A673 (cell line): ENCODE data around the gene MPP4. TPM values are rescaled to one million over a fixed set of nuclear protein-coding genes. Genes with fewer than 3 reads are reported as not detected.

Source experiments
- BruUV-seq: library from RNA; stranded (reverse); fragments of 400-500 nt; replicated peaks from 2 replicates; lab custom pipeline; 2021; lab: Mats Ljungman, UMichigan
- CTCF ChIA-PET: fragments of 300-600 bp; sonication (Branson Sonifier 250); formaldehyde crosslinking; loops from one replicate; lab custom pipeline; 2022; ENCODE audit warnings: antibody characterized with exemption; lab: Charles Lee
- POLR2A ChIA-PET: fragments of 300-600 bp; sonication (Branson Sonifier 250); formaldehyde crosslinking; loops from one replicate; lab custom pipeline; 2022; ENCODE audit warnings: antibody characterized with exemption; ENCODE audit not compliant: low non-redundant PET; lab: Charles Lee
- DNase-seq: peaks from one replicate; pipeline ENCODE4 v3.0.0-alpha.2; 2015; ENCODE audit warnings: low spot score
- H3K27ac ChIP-seq: fragments of 200-600 bp; sonication (generic); 2 replicates; pipeline ENCODE4 v1.5.1; 2016; ENCODE audit warnings: mixed run types, low read depth, mild to moderate bottlenecking, mixed read lengths, antibody characterized with exemption, low read length; ENCODE audit not compliant: poor library complexity, severe bottlenecking
- H3K27me3 ChIP-seq: fragments of 200-600 bp; sonication (generic); replicated peaks from 2 replicates; pipeline ENCODE4 v1.6.1; 2017; ENCODE audit warnings: mixed run types, low read depth, mild to moderate bottlenecking, mixed read lengths, antibody characterized with exemption, low read length; ENCODE audit not compliant: insufficient read depth, poor library complexity
- H3K36me3 ChIP-seq: fragments of 200-600 bp; sonication (generic); 2 replicates; pipeline ENCODE4 v1.6.1; 2016; ENCODE audit warnings: mixed run types, mild to moderate bottlenecking, mixed read lengths, antibody characterized with exemption, low read length; ENCODE audit not compliant: insufficient read depth, poor library complexity, severe bottlenecking
- H3K4me1 ChIP-seq: fragments of 200-600 bp; sonication (generic); 2 replicates; pipeline ENCODE4 v1.6.1; 2017; ENCODE audit warnings: mixed run types, mild to moderate bottlenecking, mixed read lengths, antibody characterized with exemption, low read length; ENCODE audit not compliant: insufficient read depth, poor library complexity, severe bottlenecking
- H3K4me3 ChIP-seq: fragments of 200-600 bp; sonication (generic); 2 replicates; pipeline ENCODE4 v1.5.1; 2016; ENCODE audit warnings: low read depth, mixed run types, mild to moderate bottlenecking, mixed read lengths, low read length; ENCODE audit not compliant: poor library complexity, severe bottlenecking
- H3K9me3 ChIP-seq: fragments of 200-600 bp; sonication (generic); 2 replicates; pipeline ENCODE4 v1.6.1; 2016; ENCODE audit warnings: mixed run types, low read depth, mild to moderate bottlenecking, mixed read lengths, antibody characterized with exemption, low read length; ENCODE audit not compliant: poor library complexity, severe bottlenecking
- EZH2 ChIP-seq: fragments of 200-600 bp; sonication (generic); IDR thresholded peaks from 2 replicates; pipeline ENCODE4 v1.6.1; 2017; ENCODE audit warnings: borderline replicate concordance, low read depth, mild to moderate bottlenecking, mixed read lengths, antibody characterized with exemption, low read length; ENCODE audit not compliant: poor library complexity, severe bottlenecking
- intact Hi-C: fragments of 100-400 bp; cut with micrococcal nuclease; formaldehyde crosslinking; loops from one replicate; pipeline ENCODE4 v1.10.0; 2022; ENCODE audit not compliant: unreplicated experiment
- total RNA-seq: library from RNA; stranded (reverse); gene quantifications from 2 replicates; pipeline ENCODE4 v1.2.3, GENCODE V29; 2021
- TF ChIP-seq, protein P1 (sequence below): fragments of 300-800, 200-600 bp; sonication (generic); conservative IDR thresholded peaks from 2 replicates; pipeline ENCODE4 v1.5.1; 2017; ENCODE audit warnings: low read depth, mild to moderate bottlenecking, antibody characterized with exemption, low read length, moderate library complexity, mixed read lengths

Gene MPP4
- total RNA-seq, 1 experiment from 2014 or later = 1.6 TPM

DNA sequence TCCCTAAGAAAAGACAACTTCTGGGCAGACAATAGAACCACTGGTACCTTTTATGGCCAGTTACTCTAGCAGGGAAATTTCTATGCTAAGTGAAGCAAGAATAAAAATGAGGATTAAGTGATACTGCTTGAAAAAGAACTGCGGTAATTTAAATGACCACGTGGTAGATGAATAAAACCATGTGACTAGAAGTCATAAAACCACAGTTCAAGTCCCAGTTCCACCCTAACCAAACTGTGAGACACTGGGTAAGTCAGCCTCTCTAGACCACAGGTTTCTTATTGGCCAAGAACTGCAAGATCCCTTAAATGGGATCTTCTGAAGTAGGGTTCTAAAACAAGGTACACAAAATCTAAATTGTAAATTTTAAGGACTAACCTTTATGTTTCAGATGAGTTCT lies 67.9 kb downstream of the MPP4 start:
- Histone ChIP-seq H3K27me3 (no peaks in the 10 kb centered on the region), H3K4me1 (no peaks in the 10 kb centered on the region), H3K27ac (peak overlapping the region; percentile 20), H3K36me3 (peaks cover 67% of the 10 kb centered on the region), H3K4me3 (no peak overlapping the region), H3K9me3 (no peaks in the 10 kb centered on the region)
- intact Hi-C loops = no loop called here
- POLR2A ChIA-PET = no interaction called here
- TF ChIP-seq EZH2 = no peak
- TF ChIP-seq, protein P1, sequence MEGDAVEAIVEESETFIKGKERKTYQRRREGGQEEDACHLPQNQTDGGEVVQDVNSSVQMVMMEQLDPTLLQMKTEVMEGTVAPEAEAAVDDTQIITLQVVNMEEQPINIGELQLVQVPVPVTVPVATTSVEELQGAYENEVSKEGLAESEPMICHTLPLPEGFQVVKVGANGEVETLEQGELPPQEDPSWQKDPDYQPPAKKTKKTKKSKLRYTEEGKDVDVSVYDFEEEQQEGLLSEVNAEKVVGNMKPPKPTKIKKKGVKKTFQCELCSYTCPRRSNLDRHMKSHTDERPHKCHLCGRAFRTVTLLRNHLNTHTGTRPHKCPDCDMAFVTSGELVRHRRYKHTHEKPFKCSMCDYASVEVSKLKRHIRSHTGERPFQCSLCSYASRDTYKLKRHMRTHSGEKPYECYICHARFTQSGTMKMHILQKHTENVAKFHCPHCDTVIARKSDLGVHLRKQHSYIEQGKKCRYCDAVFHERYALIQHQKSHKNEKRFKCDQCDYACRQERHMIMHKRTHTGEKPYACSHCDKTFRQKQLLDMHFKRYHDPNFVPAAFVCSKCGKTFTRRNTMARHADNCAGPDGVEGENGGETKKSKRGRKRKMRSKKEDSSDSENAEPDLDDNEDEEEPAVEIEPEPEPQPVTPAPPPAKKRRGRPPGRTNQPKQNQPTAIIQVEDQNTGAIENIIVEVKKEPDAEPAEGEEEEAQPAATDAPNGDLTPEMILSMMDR = no peak
- no TSS peak for BruUV-seq
- DNase-seq = no peak
- CTCF ChIA-PET = no interaction called here

DNA sequence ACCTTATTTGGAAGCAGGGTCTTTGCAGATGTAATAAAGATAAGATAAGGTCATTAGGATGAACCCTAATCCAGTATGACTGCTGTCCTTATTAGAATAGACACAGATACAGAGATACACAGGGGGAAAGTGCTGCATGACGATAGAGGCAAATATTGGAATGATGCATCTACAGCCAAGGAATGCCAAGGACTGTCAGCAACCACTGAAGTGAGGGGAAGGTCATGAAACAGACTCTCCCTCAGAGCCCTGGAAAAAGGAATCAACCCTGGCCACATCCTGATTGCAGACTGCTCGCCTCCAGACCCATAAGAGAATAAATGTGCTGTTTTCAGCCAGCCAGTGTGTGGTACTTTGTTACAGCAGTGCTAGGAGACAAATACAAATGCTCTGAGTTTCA lies 69.9 kb downstream of the MPP4 start:
- Histone ChIP-seq H3K27ac (no peak overlapping the region), H3K4me3 (no peak overlapping the region), H3K4me1 (no peaks in the 10 kb centered on the region), H3K27me3 (no peaks in the 10 kb centered on the region), H3K9me3 (no peaks in the 10 kb centered on the region), H3K36me3 (peaks cover 50% of the 10 kb centered on the region)
- POLR2A ChIA-PET = no interaction called here
- DNase-seq = no peak
- intact Hi-C loops = no loop called here
- CTCF ChIA-PET = no interaction called here
- BruUV-seq = no TSS peak
- no peak for TF ChIP-seq EZH2
- TF ChIP-seq, protein P1 = no peak

DNA sequence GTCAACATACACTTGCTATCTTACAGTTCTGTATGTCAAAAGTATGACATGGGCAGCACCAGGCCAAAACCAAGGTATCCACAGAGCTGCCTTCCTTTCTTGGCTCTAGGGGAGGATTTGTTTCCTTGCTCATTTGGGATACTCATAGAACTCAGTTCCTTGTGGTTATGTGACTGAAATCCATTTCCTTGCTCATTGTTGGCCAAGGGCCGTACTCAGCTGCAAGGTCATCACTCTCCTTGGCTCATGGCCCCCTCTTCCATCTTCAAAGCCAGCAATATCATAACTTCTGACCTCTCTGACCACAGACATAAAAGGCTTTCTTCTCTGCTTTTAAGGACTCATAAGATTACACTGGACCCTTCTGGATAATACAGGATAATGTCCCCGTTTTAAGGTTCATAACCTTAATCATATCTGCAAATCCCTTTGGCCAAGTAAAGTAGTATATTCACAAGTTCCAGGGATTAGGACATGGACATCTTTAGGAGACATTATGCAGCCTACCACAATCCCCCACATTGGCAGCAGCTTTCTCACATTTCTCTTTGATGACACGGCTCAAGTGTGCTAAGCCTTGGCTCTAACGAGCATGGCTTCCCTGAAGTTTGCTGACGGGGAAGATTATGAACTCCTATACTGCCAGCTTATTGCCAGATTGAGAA lies 76.0 kb downstream of the MPP4 start:
- DNase-seq = no peak
- intact Hi-C loops = no loop called here
- H3K27ac ChIP-seq = no peak overlapping the region

More for the DNA sequence above, 76.0 kb downstream of the MPP4 start:
- Histone ChIP-seq H3K27me3 (no peaks in the 10 kb centered on the region), H3K4me3 (no peak overlapping the region), H3K9me3 (no peaks in the 10 kb centered on the region), H3K36me3 (peaks cover 9% of the 10 kb centered on the region), H3K4me1 (no peaks in the 10 kb centered on the region)
- ChIA-PET POLR2A (no interaction called here), CTCF (no interaction called here)
- TF ChIP-seq EZH2 = no peak
- no TSS peak for BruUV-seq
